Pons (tissue), 1 donor: Measurements from ENCODE around the gene PLA2G12B.
"Not testable (repeated sequence)": the region's sequence is repeated elsewhere in the genome, so short reads cannot be mapped to it uniquely, and the experiment has no call there.

Experiments
- DNase-seq: peaks from one replicate; pipeline ENCODE4 v3.0.0-alpha.2; 2016; ENCODE audit warnings: low spot score

The PLA2G12B gene, protein sequence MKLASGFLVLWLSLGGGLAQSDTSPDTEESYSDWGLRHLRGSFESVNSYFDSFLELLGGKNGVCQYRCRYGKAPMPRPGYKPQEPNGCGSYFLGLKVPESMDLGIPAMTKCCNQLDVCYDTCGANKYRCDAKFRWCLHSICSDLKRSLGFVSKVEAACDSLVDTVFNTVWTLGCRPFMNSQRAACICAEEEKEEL

DNA sequence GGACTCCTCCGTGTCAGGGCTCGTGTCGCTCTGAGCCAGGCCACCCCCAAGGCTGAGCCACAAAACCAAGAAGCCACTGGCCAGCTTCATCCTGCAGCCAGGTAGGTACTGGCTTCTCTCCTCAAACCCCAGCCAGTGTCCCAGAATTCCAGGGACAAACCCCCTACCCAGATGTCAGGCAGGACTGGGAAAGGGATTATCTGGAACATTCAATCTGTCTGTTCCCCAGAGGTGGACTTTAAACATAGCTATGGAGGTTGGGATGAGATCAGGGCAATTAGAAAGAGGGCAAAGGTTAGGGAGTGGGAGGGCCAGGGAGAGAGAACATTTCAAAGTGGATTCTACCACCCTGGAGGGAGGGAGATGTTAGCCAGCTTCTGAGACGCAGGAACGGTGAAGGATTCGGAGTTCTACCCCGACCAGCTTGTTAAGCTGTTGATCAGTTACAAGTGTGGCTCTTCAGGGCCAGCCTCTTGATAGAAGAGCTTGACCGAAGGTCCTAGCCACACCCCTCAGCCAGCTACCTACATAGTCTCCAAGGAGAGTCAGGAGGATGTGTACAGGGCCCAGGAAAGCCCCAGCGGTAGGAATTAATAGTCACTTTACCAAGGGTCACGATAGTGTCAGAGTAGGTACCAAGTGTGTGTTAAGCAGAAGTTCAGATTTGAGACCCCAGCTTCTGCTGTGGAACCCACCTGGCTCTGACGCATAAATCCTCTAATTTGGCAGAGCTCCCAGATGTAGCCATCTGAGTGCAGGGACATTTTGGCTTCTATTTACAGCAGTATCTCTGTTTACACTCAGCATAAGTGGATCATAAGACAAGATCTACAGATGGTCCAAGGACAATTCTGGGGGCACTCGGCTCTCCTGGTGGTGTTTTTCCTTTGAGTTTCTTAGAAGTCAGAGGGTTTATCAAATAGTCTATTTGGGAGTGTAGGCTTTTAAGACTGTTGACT is at the start of gene PLA2G12B:
Gene PLA2G12B (minus strand): TSS at position 211 of the 959 bp plus-strand sequence. CDS start 121 bp downstream, at position 90.
- DNase-seq = no peak

DNA sequence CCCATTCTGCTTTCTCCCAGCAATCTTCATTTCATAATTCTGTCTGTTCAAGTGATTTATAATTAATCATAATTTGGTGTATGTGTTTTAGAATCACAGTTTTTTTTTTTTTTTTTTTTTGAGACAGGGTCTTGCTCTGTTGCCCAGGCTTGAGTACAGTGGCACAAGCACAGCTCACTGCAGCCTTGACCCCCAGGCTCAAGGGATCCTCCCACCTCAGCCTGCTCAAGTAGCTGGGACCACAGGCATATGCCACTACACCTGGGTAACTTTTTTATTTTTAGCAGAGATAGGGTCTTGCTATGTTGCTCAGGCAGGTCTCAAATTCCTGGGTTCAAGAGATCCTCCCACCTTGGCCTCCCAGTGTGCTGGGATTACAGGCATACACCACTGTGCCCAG is 49.2 kb upstream of the PLA2G12B start:
- DNase-seq = no peak

DNA sequence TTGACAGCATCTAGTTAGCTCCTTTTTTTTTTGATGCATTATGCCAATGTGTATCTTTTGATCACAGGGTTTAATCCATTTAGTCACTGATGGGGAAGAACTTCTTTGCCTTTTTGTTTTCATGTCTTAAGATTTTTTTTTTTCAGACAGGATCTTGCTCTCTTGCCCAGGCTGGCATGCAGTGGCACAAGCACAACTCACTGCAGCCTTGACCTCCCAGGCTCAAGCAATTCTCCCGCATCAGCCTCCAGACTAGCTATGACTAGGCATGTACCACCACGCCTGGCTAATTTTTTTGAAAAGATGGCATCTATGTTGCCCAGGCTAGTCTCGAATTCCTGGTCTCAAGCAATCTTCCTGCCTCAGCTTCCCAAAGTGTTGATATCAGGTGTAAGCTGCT is 46.4 kb upstream of the PLA2G12B start:
- no peak for DNase-seq

DNA sequence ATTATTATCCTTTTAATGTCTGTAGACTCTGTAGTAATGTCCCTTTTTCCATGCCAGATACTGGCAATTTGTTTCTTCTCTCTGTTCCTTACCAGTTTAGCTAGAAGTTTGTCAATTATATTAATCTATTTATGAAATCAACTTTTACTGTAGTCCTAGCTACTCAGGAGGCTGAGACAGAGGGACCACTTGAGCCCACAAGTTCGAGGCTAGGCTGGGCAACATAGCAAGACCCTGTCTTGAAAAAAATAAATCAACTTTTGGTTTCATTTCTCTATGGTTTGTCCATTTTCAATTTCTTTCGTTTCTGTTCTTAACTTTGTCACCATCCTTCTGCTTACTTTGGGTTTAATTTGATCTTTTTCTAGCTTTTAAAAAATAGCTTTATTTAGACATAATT is 42.5 kb upstream of the PLA2G12B start:
- no peak for DNase-seq

DNA sequence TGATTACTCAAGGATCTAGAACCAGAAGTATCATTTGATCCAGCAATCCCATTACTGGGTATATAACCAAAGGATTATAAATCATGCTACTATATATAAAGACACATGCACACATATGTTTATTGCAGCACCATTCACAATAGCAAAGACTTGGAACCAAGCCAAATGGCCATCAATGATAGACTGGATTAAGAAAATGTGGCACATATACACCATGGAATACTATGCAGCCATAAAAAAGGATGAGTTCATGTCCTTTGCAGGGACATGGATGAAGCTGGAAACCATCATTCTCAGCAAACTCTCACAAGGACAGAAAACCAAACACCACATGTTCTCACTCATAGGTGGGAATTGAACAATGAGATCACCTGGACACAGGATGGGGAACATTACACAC is 40.9 kb upstream of the PLA2G12B start:
- not testable (repeated sequence) for DNase-seq

DNA sequence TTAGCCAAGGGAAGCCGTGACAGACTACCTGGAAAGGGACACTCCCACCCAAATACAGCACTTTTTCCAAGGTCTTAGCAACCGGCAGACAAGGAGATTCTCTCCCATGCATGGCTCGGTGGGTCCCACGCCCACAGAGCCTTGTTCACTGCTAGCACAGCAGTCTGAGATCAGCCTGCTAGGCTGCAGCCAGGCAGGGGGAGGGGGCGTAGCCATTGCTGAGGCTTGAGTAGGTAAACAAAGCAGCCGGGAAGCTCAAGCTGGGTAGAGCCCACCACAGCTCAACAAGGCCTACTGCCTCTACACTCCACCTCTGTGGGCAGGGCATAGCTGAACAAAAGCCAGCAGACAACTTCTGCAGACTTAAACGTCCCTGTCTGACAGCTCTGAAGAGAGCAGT is 35.2 kb upstream of the PLA2G12B start:
- not testable (repeated sequence) for DNase-seq

DNA sequence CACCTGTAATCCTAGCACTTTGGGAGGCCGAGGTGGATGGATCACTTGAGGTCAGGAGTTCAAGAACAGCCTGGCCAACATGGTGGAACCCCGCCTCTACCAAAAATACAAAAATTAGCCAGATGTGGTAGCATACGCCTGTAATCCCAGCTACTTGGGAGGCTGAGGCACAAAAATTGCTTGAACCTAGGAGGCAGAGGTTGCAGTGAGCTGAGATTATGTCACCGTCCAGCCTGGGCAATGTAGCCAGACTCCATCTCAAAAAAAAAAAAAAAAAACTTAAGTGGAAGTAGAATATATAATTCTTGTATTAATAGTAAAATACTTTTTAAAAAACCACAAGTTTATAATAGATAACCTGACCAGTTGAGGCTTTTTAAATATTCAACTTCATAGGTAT is 30.0 kb upstream of the PLA2G12B start:
- not testable (repeated sequence) for DNase-seq

DNA sequence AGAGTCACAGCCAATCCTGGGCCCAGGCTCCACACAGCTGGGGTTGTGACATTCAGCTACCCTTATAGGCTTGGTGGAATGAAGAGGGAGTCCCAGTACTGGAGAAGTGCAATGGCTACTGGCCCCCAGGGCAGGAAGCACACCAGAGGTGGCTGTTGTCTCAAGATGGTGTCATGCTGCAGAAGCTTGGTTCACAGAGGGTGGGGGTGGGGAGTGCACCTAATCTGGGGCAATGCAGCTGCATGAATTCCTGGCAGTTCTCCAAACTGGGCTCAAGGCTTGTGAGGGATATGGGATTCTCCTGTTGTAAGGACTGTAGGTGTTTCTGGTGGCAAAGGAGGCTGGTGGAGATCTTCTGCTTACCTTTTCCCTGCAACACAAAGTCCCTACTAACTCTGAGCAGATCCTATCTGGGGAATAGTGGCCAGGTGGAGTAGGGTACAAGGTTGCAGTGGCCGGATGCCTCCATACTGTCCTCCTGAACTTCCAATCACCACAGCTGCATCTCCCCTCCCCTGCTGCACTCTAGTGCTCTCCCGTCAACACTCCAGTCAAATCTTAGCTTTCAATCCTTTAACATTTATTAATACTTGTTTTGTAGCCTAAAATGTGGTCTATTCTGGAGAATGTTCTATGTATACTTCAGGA is 27.4 kb upstream of the PLA2G12B start:
- no peak for DNase-seq

DNA sequence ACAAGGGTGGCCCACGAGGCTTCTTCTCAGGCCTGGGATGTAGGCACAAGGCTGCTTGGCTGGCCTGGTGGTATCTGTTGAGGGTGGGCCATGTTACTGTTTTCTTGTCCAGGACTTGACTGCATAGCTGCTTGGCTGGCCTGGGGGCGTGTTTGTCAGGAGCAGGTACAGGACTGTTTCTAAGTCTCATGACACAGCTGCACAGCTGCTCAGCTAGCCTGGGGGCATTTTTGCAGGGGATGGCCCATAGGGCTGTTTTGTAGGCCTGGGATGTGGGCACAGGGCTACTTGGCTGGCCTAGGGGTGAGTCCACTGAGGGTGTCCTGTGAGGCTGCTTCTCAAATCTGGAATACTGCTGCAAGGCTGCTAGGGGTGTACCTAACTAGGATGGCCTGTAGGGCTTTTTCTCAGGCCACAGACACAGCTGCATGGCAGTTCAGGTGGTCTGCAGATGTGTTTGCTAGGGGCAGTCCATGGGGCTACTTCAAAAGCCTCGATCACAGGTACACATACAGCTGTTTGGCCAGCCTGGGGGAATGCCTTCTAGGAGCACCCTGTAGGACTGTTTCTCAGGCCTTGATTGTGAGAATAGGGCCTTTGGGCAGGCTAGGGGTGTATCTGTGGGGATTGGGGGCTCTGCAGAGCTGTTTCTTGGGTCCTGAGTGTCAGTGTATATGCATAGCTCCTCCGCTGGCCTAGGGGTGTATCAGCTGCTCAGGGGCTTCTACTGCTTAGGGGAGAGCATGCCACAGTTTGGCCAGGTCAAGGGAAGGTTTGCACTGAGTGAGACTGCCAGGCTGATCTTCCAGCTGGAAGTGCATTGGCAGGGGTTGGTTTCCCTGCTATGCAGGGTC is 26.6 kb upstream of the PLA2G12B start:
- no peak for DNase-seq

DNA sequence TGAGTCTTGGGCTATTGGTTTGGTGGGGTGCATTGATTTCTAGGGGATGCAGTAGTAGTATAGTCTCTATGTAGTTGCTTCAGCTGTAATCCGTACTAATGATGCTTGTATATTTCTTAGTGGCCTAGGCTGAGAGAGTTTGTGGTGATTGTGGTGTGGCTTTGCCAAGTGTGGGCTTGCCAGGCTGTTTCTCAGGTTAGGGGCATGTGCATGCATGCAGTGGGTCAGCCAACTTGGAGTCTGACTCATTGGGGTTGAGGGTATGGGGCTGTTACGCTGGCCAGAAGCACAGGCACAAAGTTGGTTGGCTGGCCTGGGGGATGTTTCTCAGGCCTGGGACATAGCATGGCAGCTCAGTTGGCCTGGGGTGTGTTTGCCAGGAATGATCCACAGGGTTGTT is 25.7 kb upstream of the PLA2G12B start:
- DNase-seq = no peak

DNA sequence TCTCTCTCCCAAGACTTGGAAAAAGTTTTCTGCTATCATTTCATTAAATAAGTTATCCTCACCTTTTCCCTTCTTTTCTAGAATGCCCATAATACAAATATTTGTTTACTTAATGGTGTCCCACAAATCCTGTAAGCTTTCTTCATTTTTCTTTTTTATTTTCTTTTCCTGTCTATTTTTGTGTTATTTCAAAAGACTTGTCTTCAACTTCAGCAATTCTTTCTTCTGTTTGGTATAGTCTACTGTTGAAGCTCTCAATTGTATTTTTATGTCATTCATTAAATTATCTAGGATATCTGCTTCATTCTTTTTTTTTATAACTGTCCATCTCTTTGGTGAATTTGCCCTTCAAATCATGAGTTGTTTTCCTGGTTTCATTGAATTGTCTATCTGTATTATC is 25.1 kb upstream of the PLA2G12B start:
- DNase-seq = no peak

DNA sequence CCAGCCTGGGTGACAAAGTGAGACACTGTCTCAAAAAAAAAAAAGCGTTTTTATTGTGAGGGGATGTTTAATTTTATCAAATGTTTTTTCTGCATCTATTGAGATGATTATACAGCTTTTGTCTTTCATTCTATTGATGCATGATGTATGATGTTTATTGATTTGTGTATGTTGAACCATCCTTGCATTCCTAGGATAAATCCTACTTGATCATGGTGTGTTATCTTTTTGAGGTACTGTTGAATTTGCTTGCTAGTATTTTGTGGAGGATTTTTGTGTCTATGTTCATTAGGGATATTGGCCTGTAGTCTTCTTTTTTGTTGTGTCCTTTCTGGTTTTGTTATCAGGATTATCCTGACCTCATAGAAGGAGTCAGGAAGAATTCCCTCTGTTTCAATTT is 22.3 kb upstream of the PLA2G12B start:
- no peak for DNase-seq

DNA sequence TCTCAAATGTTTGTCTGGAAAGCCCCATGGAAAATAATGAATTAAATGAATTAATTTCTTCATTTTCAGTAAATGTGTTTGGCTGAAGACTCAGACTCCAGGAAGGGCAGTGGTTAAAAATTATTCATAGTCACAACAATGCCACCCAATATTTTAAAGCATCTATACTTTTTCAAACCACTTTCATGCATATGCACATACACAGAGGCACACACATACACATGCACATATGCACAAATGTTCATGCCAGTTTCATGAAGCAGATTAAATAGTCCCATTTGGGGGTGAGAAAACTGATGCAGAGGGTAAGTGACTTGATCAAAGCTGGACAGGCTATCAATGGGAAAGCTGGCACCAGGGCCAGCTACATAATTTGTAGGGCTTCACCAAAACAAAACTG is 1.4 kb upstream of the PLA2G12B start:
- DNase-seq = no peak

DNA sequence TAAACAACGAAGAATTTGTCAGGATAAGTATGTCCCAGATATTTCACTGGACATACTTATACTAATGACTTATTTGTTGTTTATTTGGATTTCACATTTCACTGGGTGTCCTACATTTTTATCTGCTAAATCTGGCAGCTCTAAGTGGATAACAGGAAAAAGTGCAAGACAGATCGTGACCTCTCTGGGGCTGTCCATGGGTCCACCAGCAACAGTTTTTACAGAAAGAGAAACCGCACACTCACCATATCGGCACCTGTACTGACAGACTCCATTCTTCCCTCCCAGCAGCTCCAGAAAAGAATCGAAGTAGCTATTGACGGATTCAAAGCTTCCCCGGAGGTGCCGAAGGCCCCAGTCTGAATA is 393 bp downstream of the PLA2G12B start:
- DNase-seq = no peak

DNA sequence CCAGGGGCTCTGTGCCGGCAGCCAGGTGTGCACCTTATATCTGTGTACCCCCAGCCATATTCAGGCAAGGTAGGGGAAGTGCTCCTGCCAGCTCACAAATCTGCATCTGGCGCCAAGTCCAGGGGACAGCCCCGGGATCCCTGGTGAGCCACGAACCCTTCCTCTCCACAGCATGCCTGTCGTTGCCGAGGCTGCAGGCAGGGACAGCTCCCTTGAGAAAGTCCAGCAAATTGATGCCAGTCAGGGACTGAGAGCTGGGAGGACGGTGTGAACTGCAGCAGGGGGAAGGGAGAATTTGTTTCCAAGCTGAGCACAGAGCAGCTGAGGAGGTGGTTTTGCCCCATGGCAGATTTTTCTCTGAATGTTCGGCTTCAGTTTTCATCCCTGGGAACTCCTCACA is 919 bp downstream of the PLA2G12B start:
- DNase-seq = no peak

DNA sequence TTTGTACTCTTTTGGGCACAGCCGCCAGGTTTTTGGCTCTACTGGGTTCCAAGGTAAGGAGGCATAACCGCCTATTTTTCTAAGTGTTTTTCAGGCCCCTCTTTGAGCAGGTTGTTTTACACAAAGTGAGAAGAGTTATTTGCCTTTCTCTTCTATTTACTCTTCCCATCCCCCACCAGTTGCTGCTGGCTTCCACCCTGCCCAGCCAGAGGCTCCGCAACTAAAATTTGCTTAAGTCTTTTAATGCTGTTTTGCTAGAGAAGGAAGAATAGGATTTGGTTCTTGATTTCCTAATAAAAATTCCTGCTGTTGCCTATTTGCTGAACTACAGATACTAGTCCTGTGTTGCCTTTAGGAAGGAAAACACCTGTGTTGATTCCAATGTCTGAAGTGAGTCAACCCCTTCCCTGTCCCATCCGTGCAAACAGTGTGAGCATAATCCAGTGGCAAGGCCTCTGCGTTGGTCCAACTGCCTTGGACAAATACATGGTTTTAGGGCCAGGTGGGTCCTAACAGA is 1.9 kb downstream of the PLA2G12B start:
- no peak for DNase-seq

DNA sequence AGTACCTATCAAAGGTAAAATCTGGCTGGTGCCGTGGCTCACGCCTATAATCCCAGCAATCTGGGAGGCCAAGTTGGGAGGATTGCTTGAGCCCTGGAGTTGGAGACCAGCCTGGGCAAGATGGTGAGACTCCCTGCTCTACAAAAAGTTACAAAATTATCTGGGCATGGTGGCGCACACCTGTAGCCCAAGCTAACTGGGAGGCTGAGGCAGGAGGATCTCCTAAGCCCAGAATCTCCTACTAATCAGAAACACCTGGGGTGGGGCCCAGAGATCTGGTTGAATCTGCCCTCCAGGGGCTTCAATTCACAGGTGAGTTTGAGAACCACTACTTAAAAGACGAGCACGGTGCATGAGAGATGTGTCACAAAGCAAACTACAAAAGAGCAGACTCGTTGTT is 2.4 kb downstream of the PLA2G12B start:
- no peak for DNase-seq

DNA sequence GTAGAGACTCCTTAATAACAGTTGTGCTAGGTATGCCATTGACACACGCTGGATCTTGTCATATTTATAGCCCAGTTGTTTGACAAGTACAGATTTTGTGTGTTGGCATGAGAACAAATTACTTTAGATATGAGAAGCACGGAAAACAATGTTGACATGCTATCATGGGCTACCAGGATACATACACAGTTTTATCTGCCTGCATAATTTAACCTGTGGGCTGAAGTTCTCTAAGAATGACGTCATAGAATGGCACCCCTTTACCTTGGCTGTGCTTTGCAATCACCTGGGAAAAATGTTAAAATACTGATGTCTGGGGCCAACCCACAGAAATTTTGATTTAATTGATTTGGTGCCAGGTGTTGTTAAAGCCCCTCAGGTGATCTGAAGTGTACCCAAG is 2.8 kb downstream of the PLA2G12B start:
- DNase-seq = no peak

DNA sequence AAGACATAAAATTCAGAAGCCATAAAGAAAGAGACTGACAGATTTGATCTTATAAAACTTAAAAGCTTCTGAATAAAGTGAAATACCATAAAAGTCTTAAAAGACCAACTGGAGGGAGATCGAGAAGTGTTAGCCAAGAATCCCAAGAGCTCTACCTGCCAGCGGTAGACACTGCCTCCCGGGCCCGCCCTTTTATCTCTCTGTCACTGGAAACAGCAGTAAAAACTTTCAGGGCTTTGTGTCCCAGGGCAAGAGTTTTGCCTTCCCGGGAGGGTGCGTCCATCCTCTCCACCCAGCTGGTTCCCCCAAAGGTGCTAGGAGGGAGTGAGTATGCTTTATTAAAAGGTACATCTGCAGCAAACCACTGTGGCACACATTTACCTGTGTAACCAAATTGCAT is 5.8 kb downstream of the PLA2G12B start:
- no peak for DNase-seq

DNA sequence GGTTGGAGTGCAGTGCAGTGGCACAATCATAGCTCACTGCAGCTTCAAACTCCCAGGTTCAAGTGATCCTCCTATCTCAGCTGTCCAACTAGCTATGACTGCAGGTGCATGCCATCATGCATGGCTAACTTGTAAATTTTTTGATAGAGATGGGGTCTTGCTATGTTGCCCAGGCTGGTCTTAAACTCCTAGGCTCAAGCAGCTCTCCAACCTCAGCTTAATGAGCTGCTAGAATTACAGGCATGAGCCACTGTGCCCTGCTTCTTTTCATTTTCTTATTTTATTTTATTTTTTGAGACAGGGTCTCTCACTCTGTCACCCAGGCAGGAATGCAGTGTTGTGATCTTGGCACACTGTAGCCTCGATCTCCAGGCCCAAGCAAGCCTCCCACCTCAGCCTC is 7.6 kb downstream of the PLA2G12B start:
- DNase-seq = no peak

DNA sequence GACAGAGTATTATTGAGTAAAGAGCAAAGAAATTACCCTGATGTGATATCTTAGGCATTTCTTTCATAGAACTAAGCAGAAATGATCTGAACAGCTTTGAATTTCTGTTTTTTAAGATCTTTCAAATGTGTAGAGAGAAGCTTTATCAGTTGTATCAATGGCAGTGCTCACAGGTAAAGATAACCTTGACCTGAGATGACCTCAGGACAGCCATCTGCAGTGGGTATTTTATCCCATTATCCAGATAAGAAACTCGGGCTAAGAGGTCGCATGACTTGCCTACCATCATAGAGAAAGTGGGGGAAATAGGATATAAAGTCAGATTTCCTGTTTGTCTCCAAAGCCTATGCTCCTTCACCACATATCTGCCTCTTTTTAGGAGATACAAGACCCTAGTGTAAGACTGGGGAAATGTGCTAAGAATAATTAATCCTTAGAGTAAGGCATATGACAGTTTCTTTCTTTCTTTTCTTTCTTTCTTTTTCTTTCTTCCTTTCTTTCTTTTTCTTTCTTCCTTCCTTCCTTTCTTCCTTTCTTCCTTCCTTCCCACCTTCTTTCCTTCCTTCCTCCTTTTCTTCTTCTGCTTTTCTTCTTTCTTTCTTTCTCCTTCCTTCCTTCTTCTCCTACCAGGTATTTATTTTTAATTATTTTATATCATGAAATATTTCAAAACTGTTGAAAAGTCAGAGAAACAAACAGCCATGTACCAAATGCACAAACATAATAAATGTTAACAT is 10.9 kb downstream of the PLA2G12B start:
- DNase-seq = no peak
